Small intestine (tissue), 7 donors: ENCODE measurements around the gene ALG12. TPM values are rescaled to one million over a fixed set of nuclear protein-coding genes. Genes with fewer than 3 reads are reported as not detected.
A peak's percentile ranks its signal among the peaks of the same experiment; 100 is the strongest.

Source experiments
- DNase-seq, 2 donors: peaks; one replicate each; pipeline versions ENCODE4 v3.0.0 to v3.0.0-alpha.2; 2013
- FAIRE-seq: peaks from 2 replicates; lab custom pipeline; 2012; peaks lifted over from hg19 to GRCh38; lab: Jason Lieb, UNC
- H3K27ac ChIP-seq, 3 donors: one replicate each; pipeline ENCODE4 v1.5.1; 2013; ENCODE audit warnings: low read length in 2 of 3, mild to moderate bottlenecking in 2 of 3, control low read depth in 1 of 3, inconsistent platforms in 1 of 3, low read depth in 1 of 3, moderate library complexity in 1 of 3
- H3K27me3 ChIP-seq, 3 donors: one replicate each; pipeline ENCODE4 v1.6.1; 2013; ENCODE audit warnings: low read length in 3 of 3, inconsistent platforms in 1 of 3; ENCODE audit not compliant: control insufficient read depth in 3 of 3, insufficient read depth in 3 of 3
- H3K36me3 ChIP-seq, 3 donors: one replicate each; pipeline ENCODE4 v1.6.1; 2013; ENCODE audit warnings: low read length in 3 of 3, inconsistent platforms in 1 of 3, low read depth in 1 of 3, mild to moderate bottlenecking in 1 of 3, moderate library complexity in 1 of 3; ENCODE audit not compliant: control insufficient read depth in 3 of 3, insufficient read depth in 2 of 3
- H3K4me1 ChIP-seq, 3 donors: one replicate each; pipeline ENCODE4 v1.6.1; 2013; ENCODE audit warnings: low read length in 2 of 3, inconsistent platforms in 1 of 3, low read depth in 1 of 3, mild to moderate bottlenecking in 1 of 3, moderate library complexity in 1 of 3; ENCODE audit not compliant: control insufficient read depth in 3 of 3, insufficient read depth in 2 of 3
- H3K4me3 ChIP-seq, 3 donors: one replicate each; pipeline ENCODE4 v1.5.1; 2013; ENCODE audit warnings: low read length in 3 of 3, control low read depth in 1 of 3, inconsistent platforms in 1 of 3, low read depth in 1 of 3, mild to moderate bottlenecking in 1 of 3, moderate library complexity in 1 of 3
- H3K9me3 ChIP-seq, 2 donors: one replicate each; pipeline ENCODE4 v1.6.1; 2013; ENCODE audit warnings: low read depth in 1 of 2, low read length in 1 of 2; ENCODE audit not compliant: control insufficient read depth in 2 of 2, insufficient read depth in 1 of 2
- WGBS, 3 donors: extraction: QIAGEN DNeasy Blood & Tissue Kit; methylation state at CpG; one replicate each; pipeline ENCODE4 v1.1.7; 2013; 5-methylcytosine and 5-hydroxymethylcytosine counted together
- polyA plus RNA-seq, 4 donors: library from polyadenylated mRNA; stranded (reverse) in 3 of 4; unstranded in 1 of 4; fragments of 200-250 nt in 3 of 4; fragments of 120-200 nt in 1 of 4; gene quantifications; one replicate each; pipeline versions ENCODE4 v1.2.1 to v1.2.3, GENCODE V29; 2013
- donor health status: healthy with polysubstance abuse.
- donor health status: control.
- donor health status: control.
- donor health status: Bipolar disorder and iron deficiency.
- donor health status: healthy.

ALG12 gene
- polyA plus RNA-seq, 4 donors: 9.4 to 31.6 (median 12.4) TPM

DNA sequence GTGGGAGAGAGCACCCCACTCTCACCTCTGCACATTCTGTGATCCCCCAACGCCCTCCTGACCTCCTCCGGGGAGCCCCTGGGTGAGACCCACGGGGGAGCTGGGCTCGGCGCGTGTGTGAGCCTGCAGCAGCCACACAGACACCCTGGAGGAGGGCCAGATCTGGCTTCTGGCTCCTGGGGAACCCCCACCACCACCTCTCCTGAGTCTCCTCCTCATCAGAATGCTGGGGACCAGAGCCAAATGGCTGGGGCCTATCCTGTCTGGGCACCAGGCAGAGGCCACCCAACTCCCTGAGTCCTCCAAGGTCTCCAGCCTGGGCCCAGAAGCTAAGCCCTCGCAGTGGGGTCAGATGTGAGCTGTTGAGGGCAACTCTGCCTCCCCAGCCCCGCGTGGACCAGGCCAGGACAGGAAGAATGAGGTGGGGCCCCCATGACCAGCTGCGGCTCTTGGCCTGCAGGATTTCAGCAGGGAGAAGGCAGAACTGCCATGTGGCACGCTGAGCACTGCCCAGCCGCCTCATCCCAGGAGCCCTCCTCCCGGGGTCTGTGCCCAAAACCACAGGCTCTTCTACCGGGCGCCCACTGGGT lies 36.8 kb upstream of the ALG12 start:
- H3K27me3 ChIP-seq: no peaks in the 10 kb centered on the region
- no peaks in the 10 kb centered on the region for H3K36me3 ChIP-seq
- no peak overlapping the region for H3K4me3 ChIP-seq
- no peak for DNase-seq
- peaks cover 0 to 75% (median 3%) of the 10 kb centered on the region in 3 donors for H3K4me1 ChIP-seq
- H3K9me3 ChIP-seq: no peaks in the 10 kb centered on the region
- no peak overlapping the region for H3K27ac ChIP-seq
- WGBS, 3 donors: 80 to 87% (median 84%) methylated on average over 15 of the region's 15 CpGs
- FAIRE-seq: no peak

DNA sequence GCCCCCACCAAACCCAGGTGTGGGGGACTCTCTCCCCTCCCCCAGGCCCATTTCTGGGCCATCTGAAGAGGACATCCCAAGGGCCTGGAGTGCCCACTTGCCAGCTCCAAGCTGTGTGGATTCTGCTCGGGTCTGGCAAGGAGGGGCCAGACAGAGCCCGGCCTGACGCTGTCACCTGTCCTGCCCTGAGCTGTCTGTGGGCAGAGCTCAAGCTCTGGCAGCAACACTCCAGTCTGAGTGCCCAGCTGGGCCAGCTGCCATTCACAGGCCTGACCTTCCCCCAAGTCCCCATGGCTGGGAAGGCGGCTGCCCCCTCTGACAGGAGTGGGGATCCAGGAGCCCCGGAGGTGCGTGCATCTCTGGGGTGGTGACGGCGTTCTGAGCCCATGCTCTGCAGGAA lies 36.1 kb upstream of the ALG12 start:
- Histone ChIP-seq H3K27ac (no peak overlapping the region), H3K4me1 (peaks cover 3 to 77% (median 4%) of the 10 kb centered on the region in 3 donors), H3K4me3 (no peak overlapping the region), H3K9me3 (no peaks in the 10 kb centered on the region), H3K36me3 (no peaks in the 10 kb centered on the region), H3K27me3 (no peaks in the 10 kb centered on the region)
- DNase-seq: no peak
- WGBS, 3 donors: 78 to 85% (median 80%) methylated on average over 8 of the region's 8 CpGs
- no peak for FAIRE-seq

DNA sequence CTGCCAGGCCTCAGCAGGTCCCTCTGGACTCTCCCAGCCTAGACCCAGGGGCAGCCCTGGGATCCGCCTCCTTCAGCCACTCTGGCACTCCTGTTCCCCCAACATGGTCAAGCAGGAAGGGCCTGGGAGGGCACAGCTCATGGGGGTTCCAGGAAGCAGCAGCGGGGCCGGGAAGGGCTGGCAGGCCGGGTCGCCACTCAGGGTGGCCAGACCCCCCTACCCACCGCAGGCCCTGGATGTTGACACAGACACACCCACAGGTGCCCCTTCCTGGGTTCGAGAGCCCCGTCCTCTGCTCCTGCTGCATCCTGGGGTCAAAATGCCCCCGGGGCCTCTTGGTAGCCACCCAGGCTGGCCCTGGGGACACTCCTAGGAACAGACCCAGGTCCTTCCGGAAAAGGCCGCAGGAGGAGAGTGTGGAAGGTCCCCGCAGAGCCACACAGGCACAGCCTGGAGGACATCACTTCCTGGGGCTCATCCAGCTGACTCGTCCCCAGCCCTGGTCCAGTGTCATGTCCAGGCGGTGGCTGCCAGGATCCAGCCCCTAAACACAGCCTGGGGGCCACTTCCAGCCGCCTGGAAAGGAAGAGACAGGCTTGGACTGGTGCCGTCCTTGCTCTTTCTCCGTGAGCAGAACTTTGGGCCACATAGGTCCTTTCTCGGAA lies 35.6 kb upstream of the ALG12 start:
- H3K27ac ChIP-seq: no peak overlapping the region
- H3K27me3 ChIP-seq: no peaks in the 10 kb centered on the region
- 79 to 87% (median 86%) methylated on average over 18 of the region's 18 CpGs for WGBS, 3 donors
- peaks cover 3 to 77% (median 4%) of the 10 kb centered on the region in 3 donors for H3K4me1 ChIP-seq
- H3K4me3 ChIP-seq: no peak overlapping the region
- H3K36me3 ChIP-seq: no peaks in the 10 kb centered on the region
- no peaks in the 10 kb centered on the region for H3K9me3 ChIP-seq
- no peak for DNase-seq
- FAIRE-seq: no peak

DNA sequence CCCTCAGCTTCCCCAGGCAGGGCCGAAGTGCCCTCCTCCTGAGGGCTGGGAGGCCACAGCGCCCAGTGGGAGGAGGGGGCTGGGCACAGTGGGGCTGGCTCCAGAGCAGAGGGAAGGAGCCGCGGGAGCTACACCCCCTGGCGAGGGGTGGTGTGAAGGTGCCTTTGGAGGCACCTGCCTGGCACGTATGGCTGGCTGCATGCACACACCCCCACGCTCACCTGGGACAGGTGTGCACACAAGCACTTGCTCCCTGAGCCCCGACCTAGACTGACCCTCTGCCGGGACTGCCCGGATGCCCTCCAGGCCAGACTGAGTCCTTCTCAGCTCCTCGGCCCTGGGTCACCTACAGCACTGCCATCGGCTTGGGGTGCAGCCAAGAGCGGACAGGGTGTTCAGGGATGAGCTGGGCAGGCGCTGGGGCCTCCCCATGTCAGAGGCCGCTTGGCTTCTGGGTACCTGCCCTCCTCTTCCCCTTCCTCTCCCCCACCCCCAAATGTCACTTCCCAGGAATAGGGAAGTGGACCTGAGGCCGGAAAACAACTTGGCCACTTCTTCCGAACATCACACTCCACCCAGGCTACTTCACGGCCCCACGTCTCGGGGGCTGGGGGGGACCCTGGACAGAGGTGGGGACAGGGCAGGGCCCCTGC lies 34.9 kb upstream of the ALG12 start:
- Histone ChIP-seq H3K27ac (peak overlapping the region in 2 of 3 donors; percentile 95 to 96), H3K4me3 (no peak overlapping the region), H3K27me3 (no peaks in the 10 kb centered on the region), H3K9me3 (no peaks in the 10 kb centered on the region), H3K4me1 (peaks cover 3 to 77% (median 4%) of the 10 kb centered on the region in 3 donors), H3K36me3 (no peaks in the 10 kb centered on the region)
- DNase-seq: no peak
- WGBS, 3 donors: 48 to 68% (median 56%) methylated on average over 18 to 20 of the region's 20 CpGs
- no peak for FAIRE-seq

DNA sequence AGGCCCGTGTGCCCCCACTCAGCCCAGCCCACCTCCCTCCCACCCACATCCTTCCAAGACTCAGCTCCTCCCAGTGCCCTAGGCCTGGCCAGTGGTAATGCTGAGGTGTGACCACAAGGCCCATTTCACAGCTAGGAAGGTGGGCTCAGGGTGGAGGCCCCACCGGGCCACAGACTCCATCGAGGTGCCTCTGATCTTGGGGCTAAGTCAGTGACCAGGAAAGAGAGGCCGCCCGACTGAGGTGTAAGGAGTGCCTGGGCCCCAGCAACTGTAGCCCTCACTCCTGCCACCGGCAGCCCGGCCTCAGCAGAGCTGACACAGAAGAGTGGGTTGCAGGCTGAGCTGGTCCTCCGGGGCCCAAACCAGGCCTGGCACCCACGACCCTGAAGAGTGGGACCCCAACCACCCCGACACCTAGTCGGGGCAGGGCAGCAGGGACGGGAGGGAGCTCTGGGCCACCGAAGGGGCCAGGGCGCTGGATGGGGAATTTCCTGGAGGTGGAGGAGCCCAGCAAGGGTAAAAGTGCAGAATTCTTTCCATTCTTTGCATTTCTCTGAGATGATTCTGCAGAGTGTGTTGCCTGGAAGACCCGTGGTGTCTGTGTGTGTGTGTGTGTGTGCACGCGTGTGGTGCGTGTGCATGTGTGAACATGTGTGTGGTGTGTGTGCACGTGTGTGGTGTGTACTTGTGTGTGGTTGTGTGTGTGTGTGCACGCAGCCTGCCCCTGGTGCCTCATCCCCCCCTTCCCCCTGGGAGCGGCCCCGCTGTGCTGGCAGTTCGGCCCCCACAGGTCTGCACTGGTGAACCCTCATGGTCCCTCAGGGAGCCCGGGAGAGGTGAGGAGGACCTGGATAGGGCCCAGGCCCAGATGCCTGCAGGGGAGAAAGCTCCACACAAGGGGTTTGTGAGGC lies 34.0 kb upstream of the ALG12 start:
- Histone ChIP-seq H3K27ac (peak overlapping the region; percentile 71 to 96 (median 95)), H3K9me3 (no peaks in the 10 kb centered on the region), H3K4me3 (no peak overlapping the region), H3K36me3 (no peaks in the 10 kb centered on the region), H3K4me1 (peaks cover 3 to 77% (median 4%) of the 10 kb centered on the region in 3 donors), H3K27me3 (no peaks in the 10 kb centered on the region)
- WGBS, 3 donors: 33 to 61% (median 40%) methylated on average over 23 to 24 of the region's 24 CpGs
- FAIRE-seq (no peak), DNase-seq (peak in 1 of 2 donors; percentile 90)

DNA sequence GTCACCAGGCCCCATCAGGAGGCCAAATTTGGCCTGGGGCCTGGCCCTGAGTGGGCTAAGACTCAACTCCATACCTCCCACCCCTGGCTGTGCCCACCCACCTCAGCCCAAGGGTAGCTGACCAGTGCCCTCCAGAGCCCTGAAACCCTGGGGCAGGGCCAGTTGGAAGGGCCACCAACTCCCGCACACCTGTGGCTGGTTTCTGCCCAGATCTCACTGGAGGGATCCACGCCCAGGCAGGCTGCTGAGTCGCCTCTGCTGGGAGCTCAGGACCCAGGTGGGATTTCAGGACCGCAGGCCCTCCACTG lies 33.4 kb upstream of the ALG12 start:
- no peak for DNase-seq
- Histone ChIP-seq H3K27me3 (no peaks in the 10 kb centered on the region), H3K9me3 (no peaks in the 10 kb centered on the region), H3K27ac (peak overlapping the region; percentile 71 to 96 (median 95)), H3K36me3 (no peaks in the 10 kb centered on the region), H3K4me3 (no peak overlapping the region), H3K4me1 (peaks cover 3 to 78% (median 4%) of the 10 kb centered on the region in 3 donors)
- WGBS, 3 donors: 34 to 67% (median 59%) methylated on average over 3 to 4 of the region's 4 CpGs
- FAIRE-seq: no peak

DNA sequence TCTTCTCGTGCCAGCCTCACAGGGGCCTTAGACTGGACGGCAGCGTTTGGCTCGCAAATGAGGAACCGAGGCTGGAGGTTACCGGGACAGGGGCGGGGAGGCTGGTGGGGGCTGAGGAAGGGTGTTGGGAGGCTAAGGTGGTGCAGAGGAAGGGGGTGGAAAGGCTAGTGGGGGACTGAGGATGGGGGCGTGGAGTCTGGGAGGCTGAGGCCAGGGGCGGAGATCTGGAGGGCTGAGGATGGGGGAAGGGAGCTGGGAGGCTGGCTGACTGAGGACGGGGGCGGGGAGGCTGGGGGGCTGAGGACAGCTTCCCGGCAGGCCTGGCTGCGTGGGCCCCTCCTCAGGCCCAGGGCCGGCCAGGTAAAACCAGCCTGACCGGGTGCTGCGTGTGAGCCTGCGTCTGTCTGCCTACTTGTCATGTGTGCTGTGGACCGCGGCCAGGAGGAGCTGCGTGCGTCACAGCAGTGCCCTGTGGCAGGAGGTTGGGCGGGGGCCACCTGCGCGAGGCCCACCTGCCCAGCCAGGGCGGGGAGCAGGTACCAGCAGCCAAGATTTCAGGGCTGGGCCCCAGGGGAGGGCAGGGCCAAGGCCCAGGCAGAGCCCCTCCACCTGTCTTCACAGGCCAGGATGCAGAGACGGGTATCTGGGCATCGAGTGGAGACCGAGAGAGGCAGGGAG lies 32.9 kb upstream of the ALG12 start:
- peak overlapping the region; percentile 71 to 96 (median 95) for H3K27ac ChIP-seq
- no peak overlapping the region for H3K4me3 ChIP-seq
- peaks cover 3 to 81% (median 4%) of the 10 kb centered on the region in 3 donors for H3K4me1 ChIP-seq
- no peaks in the 10 kb centered on the region for H3K27me3 ChIP-seq
- peak; percentile 92 to 94 for DNase-seq
- H3K36me3 ChIP-seq: no peaks in the 10 kb centered on the region
- 20 to 59% (median 33%) methylated on average over 19 to 28 of the region's 28 CpGs for WGBS, 3 donors
- no peak for FAIRE-seq
- no peaks in the 10 kb centered on the region for H3K9me3 ChIP-seq
